Kidney (tissue), 14 donors: Measurements from ENCODE around the gene GOT2. TPM values are rescaled to one million over a fixed set of nuclear protein-coding genes. Genes with fewer than 3 reads are reported as not detected.

ENCODE experiments used
- DNase-seq, 5 donors: peaks; one replicate each; pipeline ENCODE4 v3.0.0-alpha.2; 2013 to 2020
- FAIRE-seq: peaks from 2 replicates; lab custom pipeline; 2012; peaks lifted over from hg19 to GRCh38; lab: Jason Lieb, UNC
- H3K27ac ChIP-seq, 2 donors: one replicate each; pipeline ENCODE4 v1.7.0; 2013; ENCODE audit warnings: low read depth in 2 of 2, low read length in 2 of 2, inconsistent platforms in 1 of 2
- H3K27me3 ChIP-seq: one replicate; pipeline ENCODE4 v1.7.1; 2013; ENCODE audit warnings: low read length, inconsistent platforms; ENCODE audit not compliant: control insufficient read depth, insufficient read depth
- H3K36me3 ChIP-seq, 3 donors: one replicate each; pipeline versions ENCODE4 v1.7.0 to v1.7.1; 2013; ENCODE audit warnings: low read length in 3 of 3, control low read depth in 1 of 3, inconsistent platforms in 1 of 3; ENCODE audit not compliant: insufficient read depth in 3 of 3, control insufficient read depth in 2 of 3
- H3K4me1 ChIP-seq, 3 donors: one replicate each; pipeline versions ENCODE4 v1.7.0 to v1.7.1; 2013; ENCODE audit warnings: low read length in 3 of 3, inconsistent platforms in 1 of 3, low read depth in 1 of 3; ENCODE audit not compliant: control insufficient read depth in 2 of 3, insufficient read depth in 2 of 3
- H3K4me3 ChIP-seq, 3 donors: one replicate each; pipeline versions ENCODE4 v1.7.0 to v1.8.1; 2013; ENCODE audit warnings: low read length in 3 of 3, control low read depth in 1 of 3, inconsistent platforms in 1 of 3
- H3K9ac ChIP-seq, 3 donors: one replicate each; pipeline versions ENCODE4 v1.7.0 to v1.7.1; 2013; ENCODE audit warnings: low read length in 3 of 3, control low read depth in 1 of 3, inconsistent platforms in 1 of 3
- H3K9me3 ChIP-seq, 3 donors: one replicate each; pipeline versions ENCODE4 v1.7.0 to v1.7.1; 2013; ENCODE audit warnings: low read length in 3 of 3, control low read depth in 1 of 3, inconsistent platforms in 1 of 3; ENCODE audit not compliant: control insufficient read depth in 2 of 3, insufficient read depth in 1 of 3
- intact Hi-C: fragments of 100-400 bp; cut with DNase I; formaldehyde crosslinking; loops from one replicate; pipeline ENCODE4 v1.11.1; 2022
- polyA plus RNA-seq: library from polyadenylated mRNA; stranded (reverse); fragments of 350-450 nt; fragmentation: Illumina TruSeq; extraction: RNeasy Lipid Tissue Mini Kit (QIAGEN cat#74804); gene quantifications from one replicate; pipeline ENCODE4 v1.2.3, GENCODE V29; 2014; ENCODE audit warnings: low read depth, low replicate concordance; ENCODE audit not compliant: insufficient read depth
- total RNA-seq: library from RNA; stranded (reverse); fragmentation: NEBNext Ultra II Directional; extraction: Animal tissue kit (Norgen Biotek cat#: 25700); gene quantifications from one replicate; pipeline ENCODE4 v1.2.1, GENCODE V29; 2021
- TF ChIP-seq, protein P1 (sequence below): IDR thresholded peaks from 3 replicates; pipeline ENCODE4 v1.5.1; 2012; ENCODE audit warnings: mild to moderate bottlenecking, moderate library complexity, borderline replicate concordance; ENCODE audit not compliant: insufficient read depth; ENCODE audit errors: extremely low read depth
- donor health status: control.
- donor health status: control.
- donor health status: control.
- donor health status: control.
- donor health status: control.
- donor health status: DM: yes; HTN: yes; CAD: no.
- donor health status: Normal renal cell carcinoma (clear cell type).

Gene GOT2
- total and polyA plus RNA-seq, 2 donors from 2014 or later = 81.4 to 160 TPM

DNA sequence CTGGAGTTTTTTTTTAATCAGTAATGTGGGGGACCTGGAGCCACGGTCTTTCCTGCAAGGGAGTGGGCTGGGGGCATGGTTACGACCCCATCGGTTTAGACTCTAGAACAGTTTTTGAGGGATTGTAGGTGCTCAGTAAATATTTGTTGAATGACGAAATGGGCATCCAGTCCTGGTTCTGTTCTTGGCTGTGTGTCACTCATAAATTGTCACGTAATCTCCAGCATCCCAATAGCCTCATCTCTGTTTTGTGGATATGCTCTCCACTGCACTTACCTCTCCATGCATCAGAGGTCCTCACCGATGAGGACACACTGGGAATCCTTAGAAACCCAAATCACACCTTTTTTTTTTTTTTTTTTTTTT, 49.0 kb downstream of the GOT2 start:
- Histone ChIP-seq H3K9me3 (no peaks in the 10 kb centered on the region), H3K4me3 (peak overlapping the region in 2 of 3 donors; percentile 89 to 93), H3K27ac (no peak overlapping the region), H3K9ac (peak overlapping the region in 1 of 3 donors; percentile 62), H3K36me3 (no peaks in the 10 kb centered on the region), H3K27me3 (no peaks in the 10 kb centered on the region), H3K4me1 (peaks cover 0 to 13% (median 4%) of the 10 kb centered on the region in 3 donors)
- intact Hi-C loops = no loop called here
- FAIRE-seq (no peak), DNase-seq (no peak)
- TF ChIP-seq, protein P1, sequence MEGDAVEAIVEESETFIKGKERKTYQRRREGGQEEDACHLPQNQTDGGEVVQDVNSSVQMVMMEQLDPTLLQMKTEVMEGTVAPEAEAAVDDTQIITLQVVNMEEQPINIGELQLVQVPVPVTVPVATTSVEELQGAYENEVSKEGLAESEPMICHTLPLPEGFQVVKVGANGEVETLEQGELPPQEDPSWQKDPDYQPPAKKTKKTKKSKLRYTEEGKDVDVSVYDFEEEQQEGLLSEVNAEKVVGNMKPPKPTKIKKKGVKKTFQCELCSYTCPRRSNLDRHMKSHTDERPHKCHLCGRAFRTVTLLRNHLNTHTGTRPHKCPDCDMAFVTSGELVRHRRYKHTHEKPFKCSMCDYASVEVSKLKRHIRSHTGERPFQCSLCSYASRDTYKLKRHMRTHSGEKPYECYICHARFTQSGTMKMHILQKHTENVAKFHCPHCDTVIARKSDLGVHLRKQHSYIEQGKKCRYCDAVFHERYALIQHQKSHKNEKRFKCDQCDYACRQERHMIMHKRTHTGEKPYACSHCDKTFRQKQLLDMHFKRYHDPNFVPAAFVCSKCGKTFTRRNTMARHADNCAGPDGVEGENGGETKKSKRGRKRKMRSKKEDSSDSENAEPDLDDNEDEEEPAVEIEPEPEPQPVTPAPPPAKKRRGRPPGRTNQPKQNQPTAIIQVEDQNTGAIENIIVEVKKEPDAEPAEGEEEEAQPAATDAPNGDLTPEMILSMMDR = no peak

DNA sequence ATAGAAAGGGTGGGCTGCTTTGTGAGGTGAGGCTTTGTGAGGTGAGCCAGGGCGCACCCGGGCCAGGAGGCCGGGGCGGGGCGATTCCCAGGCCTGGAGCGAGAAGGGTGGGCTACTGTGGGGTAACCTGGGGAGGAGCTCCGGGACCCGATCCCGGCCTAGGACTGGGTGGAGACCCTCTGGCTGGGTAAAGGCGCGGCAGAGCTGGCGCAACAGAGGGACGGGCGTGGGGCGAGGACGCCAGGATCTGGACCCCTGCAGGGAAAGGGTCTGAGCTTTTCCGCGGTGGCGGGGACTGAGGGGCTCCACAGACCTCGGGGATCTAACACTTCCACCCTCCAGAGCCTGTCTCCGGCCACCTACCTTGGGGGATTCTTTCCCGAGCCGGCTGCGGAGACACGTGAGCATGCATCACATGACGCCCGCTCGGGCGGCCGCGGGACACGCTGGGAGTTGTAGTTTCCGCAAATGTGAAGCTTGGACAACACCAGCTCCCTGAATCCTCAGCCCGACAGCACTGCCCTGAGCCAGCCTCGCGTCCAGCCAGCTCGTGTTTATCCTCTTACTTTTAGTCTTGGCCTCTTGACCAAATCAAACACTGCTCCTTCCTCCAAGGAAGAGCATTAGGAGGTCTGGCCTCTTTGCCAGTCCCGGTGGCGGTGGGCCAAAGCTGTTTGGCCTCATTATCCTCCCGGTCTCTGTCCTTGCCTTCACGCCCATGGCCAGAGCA, 49.6 kb downstream of the GOT2 start, which contains the start of gene SLC38A7:
Gene SLC38A7 (minus strand): TSS at position 417 of the 730 bp plus-strand sequence. CDS start 4,644 bp downstream, outside the sequence.
- intact Hi-C loops = no loop called here
- peak within 1 kb of the TSS in 1 of 2 donors; percentile 12 for H3K27ac ChIP-seq
- peak within 1 kb of the TSS; percentile 62 to 85 (median 84) for H3K9ac ChIP-seq
- no peaks in the 10 kb centered on the region for H3K27me3 ChIP-seq
- DNase-seq = peak; percentile 89 to 94 (median 92)
- TF ChIP-seq, protein P1 = no peak
- H3K36me3 ChIP-seq = peaks cover 0 to 1% (median 0%) of the 10 kb centered on the region in 3 donors
- peak within 1 kb of the TSS; percentile 83 to 93 (median 89) for H3K4me3 ChIP-seq
- H3K9me3 ChIP-seq = no peaks in the 10 kb centered on the region
- H3K4me1 ChIP-seq = peaks cover 0 to 13% (median 4%) of the 10 kb centered on the region in 3 donors
- no peak for FAIRE-seq

DNA sequence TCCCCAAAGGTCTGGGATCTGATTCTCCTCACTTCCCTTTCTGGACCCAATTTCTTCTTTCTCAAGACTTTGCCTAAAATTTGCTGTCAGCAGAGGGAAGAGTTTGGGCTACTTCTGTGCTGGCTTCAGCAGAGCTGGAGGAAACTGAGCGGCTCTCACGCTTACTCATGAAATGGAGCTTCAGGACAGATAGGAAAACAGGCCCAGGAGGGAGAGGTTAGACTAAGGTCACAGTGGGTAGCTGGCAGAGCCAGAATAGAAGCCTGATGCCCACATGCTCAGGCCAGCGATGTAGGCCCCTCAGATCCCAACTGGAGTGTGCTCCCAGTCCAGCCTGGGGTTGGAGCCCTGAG, 50.1 kb downstream of the GOT2 start:
- FAIRE-seq (no peak), DNase-seq (no peak)
- H3K4me3 ChIP-seq = peak overlapping the region; percentile 83 to 93 (median 89)
- peak overlapping the region in 1 of 2 donors; percentile 12 for H3K27ac ChIP-seq
- H3K36me3 ChIP-seq = peaks cover 0 to 5% (median 0%) of the 10 kb centered on the region in 3 donors
- no peaks in the 10 kb centered on the region for H3K9me3 ChIP-seq
- no peaks in the 10 kb centered on the region for H3K27me3 ChIP-seq
- intact Hi-C loops = no loop called here
- H3K4me1 ChIP-seq = peaks cover 0 to 13% (median 4%) of the 10 kb centered on the region in 3 donors
- H3K9ac ChIP-seq = peak overlapping the region; percentile 62 to 85 (median 84)
- TF ChIP-seq, protein P1 = no peak
